Measurements from ENCODE around the gene FAHD2B.
"Not testable (repeated sequence)": the region's sequence is repeated elsewhere in the genome, so short reads cannot be mapped to it uniquely, and the experiment has no call there.

FAHD2B gene

DNA sequence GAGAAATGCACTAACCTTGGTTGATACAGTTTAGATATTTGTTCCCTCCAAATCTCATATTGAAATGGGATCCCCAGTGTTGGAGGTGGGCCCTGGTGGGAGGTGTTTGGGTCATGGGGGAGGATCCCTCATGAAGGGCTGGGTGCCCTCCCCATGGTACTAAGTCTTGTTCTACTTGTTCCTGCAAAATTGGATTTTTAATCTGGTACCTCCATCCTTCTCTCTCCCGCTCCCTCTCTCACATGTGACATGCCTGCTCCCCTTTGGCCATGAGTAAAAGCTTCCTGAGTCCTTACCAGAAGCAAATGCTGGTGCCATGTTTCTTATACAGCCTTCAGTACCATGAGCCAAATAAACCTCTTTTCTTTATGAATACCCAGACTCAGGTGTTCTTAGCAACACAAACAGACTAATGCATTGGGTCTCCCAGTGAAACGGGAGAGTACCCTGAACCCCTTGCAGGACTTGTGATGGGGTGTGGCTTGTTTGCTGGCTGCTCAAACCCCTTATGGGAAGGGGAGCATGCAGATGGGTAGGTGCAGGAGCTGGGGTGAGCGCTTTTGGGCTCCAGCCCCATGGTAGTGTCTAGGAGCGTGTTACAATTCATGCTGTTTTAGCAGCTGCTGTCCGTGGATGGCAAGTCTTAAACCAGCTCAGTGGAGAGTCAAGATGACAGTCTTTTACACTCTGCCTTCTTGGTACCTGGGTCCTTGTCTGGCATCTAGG is 27.2 kb downstream of the FAHD2B start:
- DNase-seq = no peak

DNA sequence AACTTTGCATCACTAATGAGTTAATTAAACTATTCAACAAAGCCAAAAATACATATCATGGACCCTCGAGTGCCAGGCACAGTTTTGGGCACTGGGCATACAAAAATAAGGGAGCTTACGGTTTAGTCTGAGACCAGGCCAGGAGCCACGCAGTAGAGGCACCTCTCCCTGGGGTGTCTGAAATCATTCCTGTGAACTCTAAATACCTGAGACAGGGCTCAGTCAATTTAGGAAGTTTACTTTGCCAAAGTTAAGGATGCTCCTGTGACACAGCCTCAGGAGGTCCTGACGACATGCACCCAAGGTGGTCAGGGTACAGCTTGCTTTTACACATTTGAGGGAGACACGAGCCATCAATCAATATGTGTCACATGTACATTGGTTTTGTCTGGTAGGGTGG is 28.7 kb downstream of the FAHD2B start:
- not testable (repeated sequence) for DNase-seq

DNA sequence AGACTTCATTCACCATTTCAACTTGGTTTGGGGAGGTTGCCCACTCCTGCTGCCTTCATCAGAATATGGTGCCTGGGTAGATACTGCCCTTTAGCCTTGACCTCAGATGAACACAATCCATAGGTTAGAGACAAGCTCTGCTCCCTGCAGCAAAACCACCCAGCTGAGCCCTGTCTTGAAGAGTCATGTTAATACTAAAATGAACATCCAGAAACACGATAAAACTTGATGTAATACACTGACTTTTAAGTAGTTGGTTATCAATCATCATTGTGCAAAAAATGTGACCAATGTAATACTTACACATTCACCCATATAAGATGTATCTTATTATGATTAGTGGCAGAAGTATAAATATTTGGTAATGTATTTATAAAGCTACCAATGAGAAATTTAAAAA is 32.7 kb downstream of the FAHD2B start:
- not testable (repeated sequence) for DNase-seq

GRCh38 chr2:97059782-97060181 is 34.9 kb downstream of the FAHD2B start:
- DNase-seq = not testable (repeated sequence)

GRCh38 chr2:97056150-97056549 is 38.5 kb downstream of the FAHD2B start:
- DNase-seq = not testable (repeated sequence)

- DNase-seq = not testable (repeated sequence)
These were observed 44.6 kb downstream of the FAHD2B start for GRCh38 chr2:97050032-97050431.

GRCh38 chr2:97048448-97048847 is 46.2 kb downstream of the FAHD2B start:
- not testable (repeated sequence) for DNase-seq

GRCh38 chr2:97046676-97047075 is 48.0 kb downstream of the FAHD2B start:
- DNase-seq = not testable (repeated sequence)

DNA sequence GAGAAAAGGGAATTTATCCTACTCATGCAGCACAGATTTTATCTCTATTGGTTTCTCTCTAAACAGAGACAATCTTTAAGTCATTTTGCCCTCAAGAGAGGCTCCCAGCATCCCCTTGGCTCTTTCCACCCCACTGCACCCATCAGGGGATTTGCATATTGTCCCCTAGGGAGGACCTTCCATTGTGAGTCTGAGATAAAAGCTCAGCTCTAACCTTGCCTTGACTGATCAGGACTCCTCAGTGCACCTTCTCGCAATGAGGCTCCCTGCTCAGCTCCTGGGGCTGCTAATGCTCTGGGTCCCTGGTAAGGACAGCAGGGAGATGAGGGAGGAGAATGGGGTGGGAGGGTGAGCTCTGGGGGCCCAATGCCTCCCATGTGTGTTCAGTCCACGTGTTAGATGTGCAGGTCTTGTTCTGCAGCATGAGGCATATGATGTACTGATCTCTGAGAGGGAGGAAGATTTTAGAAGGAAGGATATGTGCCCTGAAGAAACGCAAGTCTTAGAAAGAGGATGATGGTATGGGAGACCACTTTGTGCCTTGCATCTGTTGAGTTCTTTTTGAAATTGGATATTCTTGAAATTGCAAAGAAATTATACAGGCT is 48.7 kb downstream of the FAHD2B start:
- not testable (repeated sequence) for DNase-seq
